ENCODE data around the gene EIF3A.
"Not testable (repeated sequence)": the region's sequence is repeated elsewhere in the genome, so short reads cannot be mapped to it uniquely, and the experiment has no call there.

The EIF3A gene

DNA sequence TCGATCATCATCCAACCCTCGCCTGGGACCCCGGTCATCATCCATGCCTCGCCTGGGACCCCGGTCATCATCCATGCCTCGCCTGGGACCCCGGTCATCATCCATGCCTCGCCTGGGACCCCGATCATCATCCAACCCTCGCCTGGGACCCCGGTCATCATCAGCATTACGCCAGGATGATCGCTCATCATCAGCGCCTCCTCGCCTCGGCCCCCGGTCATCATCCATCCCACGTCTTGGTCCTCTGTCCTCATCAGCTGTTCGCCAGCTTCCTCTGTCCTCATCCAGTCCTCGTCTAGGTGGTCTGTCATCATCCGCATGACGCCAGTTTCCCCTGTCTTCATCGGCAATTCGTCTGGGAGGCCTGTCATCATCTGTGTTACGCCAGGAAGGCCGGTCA lies 38.4 kb downstream of the EIF3A start:
- no peak for DNase-seq

DNA sequence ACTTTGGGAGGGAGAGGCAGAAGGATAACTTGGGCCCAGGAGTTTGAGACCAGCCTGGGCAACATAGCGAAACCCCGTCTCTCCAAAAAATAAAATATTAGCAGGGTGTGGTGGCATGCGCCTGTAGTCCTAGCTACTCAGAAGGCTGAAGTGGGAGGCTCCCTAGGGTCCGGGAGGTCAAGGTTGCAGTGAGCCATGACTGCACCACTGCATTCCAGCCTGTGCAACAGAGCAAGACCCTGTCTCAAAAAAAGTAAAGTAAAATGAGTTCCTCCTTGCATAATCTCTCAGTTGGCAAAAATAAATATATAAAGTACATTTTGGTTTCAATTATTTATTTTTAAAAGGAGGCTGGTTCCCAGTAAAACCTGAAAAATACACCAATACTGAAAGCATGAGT lies 39.3 kb downstream of the EIF3A start:
- no peak for DNase-seq

DNA sequence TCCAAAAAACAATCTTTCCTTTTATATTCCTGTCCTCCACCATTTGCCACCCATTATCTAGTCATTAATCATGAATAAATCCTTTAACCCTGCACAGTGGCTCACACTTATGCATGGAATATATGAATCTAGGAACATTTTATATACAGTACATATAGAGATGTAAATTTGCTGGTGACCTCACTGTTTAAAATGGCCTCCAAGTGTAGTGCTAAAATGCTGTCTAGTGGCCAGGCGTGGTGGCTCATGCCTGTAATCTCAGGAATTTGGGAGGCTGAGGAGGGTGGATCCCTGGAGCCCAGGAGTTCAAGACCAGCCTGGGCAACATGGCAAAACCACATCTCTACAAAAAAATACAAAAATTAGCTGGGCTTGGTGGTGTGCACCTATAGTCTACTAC lies 41.5 kb downstream of the EIF3A start:
- no peak for DNase-seq

DNA sequence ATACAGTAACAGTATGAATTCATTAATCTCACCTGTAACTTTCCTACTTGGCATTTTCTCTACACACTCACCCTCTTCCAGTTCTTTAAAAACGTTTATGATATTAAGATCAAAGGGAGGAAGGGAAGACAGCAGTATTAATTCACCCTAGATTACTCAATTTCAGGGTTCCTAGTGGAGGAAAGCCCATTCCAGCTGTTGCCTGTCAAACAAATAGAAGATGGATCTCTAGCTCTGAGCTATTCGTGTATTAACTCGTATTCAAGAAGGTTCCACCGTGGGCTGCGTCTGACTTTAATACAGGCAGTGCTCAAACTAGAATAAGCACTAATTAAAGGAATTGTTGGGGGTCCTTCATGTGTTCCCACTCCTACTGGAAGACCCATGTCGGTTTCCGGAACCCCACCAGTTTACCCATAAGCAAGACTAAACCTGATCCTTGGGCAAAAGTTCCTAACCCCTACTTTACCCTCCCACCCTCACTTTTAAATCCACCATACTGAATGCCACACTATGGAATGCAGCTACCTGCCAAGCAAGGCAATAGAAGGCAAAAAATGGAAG lies 49.0 kb downstream of the EIF3A start:
- no peak for DNase-seq

DNA sequence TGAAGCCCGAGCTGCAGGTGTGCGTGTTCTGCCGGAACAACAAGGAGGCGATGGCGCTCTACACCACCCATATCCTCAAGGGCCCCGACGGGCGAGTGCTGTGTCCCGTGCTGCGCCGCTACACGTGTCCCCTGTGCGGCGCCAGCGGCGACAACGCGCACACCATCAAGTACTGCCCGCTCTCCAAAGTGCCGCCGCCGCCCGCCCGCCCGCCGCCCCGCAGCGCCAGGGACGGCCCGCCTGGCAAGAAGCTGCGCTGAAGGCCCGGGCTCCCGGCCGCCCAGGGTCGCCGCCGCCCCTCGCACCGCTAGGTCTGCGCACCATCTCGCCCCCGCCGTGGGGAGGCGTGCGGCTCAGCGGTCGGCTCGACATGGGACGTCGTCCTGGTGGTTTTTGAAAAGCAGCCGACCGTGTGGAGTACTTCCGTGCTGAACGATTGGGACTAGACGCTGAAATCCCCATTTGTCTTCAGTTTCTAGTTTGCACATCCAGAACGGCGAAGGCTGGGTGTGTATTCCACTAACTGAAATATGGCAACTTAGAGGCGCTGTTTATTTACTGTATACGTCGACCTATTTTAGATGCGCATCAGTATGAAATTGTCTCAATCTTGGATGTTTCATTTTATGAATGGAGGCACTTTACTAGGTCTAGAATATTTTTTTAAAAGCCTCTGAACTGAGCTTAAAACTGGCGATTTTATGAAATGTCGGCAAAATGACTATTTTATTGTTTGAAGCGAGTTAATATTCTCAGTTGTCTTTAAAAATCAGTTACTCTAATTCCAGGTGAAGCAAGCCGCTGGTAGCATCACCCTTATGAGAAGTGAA lies 50.0 kb downstream of the EIF3A start:
- peak; percentile 44 to 50 for DNase-seq

DNA sequence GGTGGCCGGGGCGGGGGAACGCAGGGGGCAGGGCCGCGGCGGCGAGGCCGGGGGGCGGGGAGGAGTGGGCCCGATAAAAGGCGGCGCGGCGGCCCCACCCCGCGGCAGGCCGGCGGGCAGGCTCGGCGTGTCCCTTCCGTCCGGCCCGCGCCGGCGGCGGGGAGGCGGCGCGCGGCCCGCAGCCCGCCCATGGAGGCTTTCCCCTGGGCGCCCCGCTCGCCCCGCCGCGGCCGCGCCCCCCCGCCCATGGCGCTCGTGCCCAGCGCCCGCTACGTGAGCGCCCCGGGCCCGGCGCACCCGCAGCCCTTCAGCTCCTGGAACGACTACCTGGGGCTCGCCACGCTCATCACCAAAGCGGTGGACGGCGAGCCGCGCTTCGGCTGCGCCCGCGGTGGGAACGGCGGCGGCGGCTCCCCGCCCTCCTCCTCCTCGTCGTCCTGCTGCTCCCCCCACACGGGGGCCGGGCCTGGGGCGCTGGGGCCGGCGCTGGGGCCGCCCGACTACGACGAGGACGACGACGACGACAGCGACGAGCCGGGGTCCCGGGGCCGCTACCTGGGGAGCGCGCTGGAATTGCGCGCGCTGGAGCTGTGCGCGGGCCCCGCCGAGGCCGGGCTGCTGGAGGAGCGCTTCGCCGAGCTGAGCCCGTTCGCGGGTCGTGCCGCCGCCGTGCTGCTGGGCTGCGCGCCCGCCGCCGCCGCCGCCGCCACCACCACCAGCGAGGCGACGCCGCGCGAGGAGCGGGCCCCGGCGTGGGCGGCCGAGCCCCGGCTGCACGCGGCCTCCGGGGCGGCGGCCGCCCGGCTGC lies 50.8 kb downstream of the EIF3A start, which contains the start of gene NANOS1:
Gene NANOS1, plus strand, starts transcription at position 102 of the 808 bp plus-strand sequence. Its CDS starts 88 bp downstream, at position 190.
- no peak for DNase-seq

DNA sequence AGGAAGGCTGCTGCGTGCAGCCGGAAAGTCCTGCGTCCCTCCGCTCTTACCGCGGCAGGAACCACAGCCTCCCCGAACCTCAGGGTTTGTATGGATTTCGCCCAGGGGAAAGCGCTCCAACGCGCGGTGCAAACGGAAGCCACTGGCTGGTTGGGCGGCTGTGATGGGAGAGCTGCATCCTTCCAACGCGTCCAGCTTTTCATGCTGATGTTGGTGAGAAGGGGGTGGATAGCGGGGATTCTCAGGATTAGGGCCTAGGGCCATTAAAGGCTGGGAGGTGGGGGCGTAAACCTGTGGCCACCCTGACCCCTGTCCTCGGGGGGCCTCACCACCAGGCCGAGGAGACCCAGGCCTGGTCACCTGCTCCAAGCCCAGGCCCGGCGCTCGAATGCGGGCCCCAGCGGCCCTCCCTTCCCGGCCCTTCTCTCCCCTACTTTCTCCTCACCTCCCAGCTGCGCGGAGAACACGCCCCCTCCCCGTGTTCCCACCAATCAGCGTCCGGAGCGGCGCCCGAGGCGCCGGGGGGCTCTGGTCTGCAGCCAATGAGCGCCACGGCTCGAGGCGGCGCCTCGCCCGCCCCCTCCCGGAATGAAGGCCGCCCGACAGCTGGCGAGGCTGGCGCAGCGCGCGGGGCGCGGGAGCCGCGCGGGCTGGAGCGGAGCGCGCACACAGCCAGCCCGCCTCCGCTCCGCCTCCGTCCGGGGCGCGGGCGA lies 51.6 kb downstream of the EIF3A start:
- DNase-seq, result peak; percentile 86 to 88

DNA sequence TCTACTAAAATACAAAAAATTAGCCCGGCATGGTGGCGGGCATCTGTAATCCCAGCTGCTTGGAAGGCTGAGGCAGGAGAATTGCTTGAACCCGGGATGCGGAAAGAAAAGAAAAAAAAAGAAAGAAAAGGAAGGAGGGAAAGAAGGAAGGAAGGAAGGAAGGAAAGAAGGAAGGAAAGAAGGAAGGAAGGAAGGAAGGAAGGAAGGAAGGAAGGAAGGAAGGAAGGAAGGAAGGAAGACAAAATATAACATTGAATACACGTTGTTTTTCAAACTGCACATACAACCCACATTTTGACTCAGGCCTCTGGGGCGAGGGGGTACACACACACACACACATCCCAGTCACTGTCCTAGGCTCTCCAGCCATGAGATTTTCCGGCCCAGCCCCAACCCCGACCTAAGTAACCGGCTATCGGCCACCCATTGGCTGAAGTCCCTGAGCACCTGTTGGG lies 52.1 kb downstream of the EIF3A start:
- DNase-seq, result not testable (repeated sequence)

DNA sequence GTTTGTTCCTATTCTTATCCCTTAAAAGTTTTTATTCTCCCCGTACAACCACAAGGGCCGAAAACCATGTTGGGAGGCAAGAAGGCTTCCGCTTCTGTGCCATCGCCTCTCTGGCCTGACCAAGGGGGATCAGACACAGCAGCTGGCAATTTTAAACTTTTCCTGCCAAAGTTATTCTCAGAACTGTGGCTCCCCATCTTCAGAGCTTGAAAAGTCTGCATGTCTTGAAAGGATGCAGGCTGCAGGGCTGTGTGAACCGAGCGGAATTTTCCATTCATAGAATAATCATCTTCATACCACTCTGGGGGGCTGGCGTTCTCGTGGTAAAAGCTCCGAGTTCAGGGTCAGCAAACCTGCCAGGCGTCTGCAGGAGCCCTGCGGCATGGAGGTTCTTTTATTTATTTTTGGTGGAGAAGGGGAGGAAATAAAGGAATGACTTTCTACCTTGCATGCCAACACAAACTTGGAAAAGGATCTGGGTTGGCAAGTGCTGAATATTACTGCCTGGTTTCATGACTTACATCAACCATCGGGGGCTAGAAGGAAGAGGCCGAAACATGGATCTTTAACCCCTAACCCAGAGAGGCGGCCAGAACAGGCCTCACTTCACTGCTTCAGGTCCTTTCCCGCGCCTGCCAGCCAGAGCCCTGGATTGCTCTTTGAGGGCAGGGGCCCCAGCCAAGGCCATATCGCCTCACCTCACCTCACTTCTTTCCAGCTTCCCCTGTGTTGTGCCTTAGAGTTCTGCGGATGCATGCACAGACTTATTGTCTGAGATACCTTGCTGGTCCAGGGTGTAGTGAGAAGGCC lies 54.1 kb downstream of the EIF3A start:
- DNase-seq, result no peak

DNA sequence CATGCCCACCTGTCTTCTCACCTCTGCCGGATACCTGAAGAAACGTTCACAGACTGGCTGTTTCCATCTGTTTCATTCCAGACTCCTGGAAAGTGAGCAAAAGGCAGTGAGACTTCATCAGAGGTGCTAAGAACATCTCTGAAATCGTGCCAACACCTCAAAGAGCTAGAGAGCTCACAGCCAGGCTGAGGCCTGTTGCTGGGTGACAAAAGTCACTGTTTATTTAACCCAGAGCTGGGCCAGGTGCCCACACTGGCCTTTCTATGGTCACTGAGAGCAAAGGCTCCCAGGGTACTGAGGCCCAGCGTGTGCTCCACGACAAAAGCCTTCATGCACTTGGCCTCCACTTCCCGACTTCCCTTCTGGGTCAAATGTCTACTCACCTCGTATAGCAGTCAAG lies 54.8 kb downstream of the EIF3A start:
- no peak for DNase-seq

DNA sequence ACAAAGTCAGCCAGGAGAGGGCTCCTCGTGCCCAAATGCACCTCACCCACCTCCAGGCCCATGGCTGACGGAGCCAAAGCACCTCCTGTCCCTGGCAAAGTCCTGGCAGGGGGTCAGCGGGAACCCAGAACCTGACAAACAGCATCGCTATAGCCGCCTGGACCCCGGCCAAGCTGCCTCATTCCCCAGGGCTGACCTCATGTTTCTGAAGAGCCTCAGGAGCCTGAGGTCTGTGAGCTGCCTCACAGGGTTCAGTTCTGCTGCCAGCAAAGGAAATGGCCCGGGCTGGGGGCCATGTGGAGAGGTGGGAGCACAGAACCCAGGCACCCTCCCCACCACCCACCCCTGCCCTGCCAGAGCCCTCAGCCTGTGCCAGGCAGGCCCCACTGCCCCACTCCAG lies 55.3 kb downstream of the EIF3A start:
- DNase-seq, result no peak

DNA sequence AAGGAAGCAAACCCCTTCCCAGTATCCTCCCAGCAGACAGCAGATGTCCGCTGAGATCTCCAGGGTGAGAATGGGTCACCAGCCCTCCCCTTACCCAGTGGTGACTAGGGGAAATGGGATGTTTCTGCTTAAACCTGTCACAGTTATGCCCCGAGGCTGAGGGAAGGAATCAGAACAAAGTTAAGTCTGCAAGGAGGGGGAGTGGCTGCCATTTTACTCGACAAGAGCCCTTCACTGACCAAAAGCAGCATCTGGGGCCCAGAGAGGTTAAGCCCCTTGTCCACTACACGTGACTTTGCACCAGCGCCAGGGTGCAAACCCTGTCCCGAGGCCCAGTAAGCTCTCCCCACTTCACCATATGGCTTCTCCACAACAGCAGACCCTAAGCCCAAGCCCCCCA lies 55.7 kb downstream of the EIF3A start:
- DNase-seq, result no peak

DNA sequence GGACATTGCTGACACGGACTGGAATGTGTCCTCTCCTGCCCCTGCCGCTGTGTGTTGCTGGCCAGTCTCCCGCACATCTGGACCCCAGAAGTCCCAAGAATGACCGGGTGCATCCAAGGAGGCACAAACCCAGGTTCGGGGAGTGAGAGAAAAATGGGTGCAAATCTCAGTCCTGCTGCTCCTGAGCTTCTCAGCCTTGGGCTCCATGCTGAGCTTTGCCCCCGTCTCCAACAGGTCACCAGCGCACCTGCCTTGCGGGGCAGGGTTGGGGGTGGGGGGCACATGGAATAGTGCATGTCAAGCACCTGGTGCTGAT lies 57.1 kb downstream of the EIF3A start:
- no peak for DNase-seq

DNA sequence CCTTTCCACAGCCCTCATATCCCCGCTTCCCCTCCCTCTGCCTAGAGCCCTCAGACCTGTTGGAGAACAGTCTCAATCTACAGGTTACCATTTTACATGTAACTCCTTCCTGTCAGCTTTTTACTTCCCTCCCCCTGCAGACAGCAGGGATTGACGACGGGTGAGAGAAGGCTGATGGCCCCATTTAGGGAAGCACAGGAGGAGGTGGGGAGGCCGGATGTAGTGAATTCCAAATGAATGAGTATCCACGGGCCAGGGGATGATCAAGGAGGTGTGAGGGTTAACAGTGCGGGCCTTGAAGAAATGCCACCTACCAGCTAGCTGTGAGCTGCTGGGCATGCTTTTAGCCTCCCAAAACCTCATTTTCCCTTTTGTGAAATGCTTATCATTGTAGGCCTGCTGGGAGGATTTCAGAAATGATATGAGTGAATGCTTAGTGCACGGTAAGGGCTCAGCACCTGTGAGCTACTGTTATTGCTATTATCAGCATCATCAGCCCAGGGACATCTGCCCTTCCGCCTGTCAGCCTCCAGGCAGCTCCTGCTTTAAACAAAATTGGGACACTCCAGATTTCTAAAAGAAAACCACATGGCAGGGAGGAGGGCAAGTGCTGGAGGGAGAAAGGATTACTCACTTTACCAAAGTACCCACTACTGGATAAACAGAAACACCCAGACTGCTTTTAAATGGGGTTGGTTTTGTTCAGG lies 57.6 kb downstream of the EIF3A start:
- no peak for DNase-seq

DNA sequence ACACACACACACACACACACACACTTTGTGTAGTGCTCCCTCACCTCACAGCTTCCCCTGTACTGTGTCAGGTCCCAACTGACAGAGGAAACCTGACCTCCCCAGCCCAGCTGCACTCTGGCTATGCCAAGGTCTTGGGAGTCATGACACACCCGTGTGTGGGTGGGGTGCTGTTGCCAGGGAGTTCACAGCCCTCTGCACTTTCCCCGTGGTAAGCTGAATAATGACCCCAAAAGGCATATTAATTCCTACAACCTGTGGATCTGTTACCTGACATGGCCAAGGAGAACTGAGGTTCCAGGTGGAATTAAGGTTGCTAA lies 60.0 kb downstream of the EIF3A start:
- DNase-seq, result no peak

DNA sequence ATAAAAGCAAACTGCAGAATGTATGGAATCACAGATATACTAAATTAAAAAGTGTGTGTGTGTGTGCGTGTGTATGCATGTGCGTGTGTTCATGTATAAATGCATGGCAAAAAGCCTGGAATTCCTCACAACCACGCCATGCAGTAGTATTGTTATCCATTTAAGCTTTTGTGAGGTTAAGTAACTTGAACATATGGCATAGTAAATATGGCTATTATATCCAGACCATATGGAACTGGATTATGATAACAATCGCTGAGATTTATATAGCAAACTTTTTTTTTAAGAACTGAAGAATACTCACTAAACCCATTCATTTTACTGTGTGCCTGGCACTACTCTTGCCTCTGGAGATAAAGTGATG lies 73.4 kb downstream of the EIF3A start:
- no peak for DNase-seq

DNA sequence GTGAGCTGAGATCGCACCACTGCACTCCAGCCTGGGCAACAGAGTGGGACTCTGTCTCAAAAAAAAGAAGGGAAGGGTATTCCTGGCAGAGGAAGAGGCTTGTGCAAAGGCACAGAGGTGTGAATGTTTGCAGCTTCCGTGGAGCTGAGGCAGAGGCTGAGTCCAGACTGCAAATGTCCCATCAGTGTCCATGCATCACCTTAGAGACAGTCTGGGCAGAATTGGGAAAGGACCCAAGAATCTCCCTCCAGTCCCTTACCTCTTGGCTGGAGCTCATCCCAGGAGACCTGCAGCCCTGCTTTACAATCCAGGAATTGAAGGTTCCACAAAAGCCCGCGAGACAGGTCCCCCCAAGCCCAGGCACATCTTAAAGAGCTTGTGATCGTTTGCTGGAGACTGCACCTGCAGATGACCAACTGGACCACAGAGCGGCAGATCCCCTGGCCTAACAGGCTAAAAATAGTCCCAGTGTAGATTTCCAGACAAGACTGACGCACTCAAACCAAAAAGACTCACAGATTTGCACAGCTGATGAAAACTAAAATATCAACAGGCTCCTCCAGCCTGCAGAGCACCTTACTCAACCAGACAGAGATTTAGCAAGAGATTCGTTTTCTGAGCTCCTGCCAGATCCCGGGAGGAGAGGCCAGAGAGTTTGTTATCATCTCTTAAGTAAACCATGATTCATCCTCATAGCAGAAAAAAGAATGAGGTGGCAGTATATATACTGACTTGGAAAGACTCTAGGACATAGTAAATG lies 74.0 kb downstream of the EIF3A start:
- no peak for DNase-seq

DNA sequence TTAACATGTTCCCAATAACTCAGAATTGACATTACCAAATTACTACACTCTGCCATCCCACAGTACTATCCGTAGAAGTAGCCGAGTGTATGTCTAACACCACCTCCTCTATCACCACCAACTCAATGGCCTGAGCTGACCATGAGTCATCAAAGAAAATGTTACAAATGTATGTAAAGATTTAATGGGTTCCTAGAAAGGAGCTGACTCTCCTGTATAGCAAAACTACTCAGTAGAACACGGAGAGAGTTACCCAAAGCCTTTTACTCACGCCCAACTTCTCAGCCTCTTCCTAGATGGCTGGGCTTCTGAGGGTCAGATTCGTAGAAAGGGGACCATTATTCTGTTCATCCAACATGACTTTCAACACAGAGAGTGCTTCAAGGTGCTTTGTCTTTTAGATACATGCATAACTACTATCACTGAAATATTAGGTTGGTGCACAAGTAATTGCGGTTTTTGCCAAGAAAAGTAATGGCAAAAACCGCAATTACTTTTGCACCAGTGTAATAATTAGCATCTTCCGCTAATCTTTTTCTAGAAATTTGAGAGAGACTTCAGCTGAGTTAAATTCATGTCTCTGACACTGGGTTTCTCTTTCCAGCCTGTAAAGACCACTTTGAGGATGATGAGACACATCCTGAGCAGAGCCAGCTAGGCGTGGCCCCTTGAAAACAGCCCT lies 75.1 kb downstream of the EIF3A start:
- DNase-seq, result no peak

DNA sequence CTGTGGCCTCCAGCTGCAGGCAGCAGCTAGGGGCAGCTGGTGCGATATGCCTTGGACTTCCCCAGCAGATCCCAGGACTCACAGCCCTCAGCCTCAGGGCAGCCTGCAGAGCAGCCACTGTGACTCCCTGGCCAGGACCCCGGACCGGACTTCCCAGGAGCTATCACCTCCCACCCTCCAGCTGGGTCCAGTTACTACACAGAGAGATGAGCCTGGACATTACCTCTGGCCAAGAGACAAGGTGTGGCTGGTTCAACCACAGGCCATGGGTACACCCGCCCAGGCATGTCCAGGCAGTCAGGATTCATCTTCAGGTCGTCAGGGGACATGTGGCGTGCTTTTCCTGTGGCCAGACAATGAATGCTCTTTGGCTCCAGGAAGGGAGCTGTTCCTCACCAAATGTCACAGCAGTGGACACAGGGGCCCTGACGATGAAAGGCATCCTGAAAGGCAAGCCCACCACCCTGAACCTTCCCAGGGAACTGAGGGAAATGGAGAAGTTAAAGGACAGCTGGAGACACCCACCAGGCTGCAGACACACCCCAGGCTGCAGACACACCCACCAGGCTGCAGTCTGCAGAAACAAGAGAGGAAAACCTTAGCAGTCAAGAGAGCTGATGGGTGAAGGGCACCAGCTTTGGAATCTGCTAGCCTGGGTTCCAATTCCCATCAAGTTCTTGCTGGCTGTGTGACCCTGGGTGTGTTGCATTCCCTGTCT lies 76.9 kb downstream of the EIF3A start:
- DNase-seq, result no peak

Data from CD4-positive, alpha-beta T cell treated with Interleukin-4 for 1 hour (primary cell).